ENCODE results near the gene SF1.

Gene SF1

DNA sequence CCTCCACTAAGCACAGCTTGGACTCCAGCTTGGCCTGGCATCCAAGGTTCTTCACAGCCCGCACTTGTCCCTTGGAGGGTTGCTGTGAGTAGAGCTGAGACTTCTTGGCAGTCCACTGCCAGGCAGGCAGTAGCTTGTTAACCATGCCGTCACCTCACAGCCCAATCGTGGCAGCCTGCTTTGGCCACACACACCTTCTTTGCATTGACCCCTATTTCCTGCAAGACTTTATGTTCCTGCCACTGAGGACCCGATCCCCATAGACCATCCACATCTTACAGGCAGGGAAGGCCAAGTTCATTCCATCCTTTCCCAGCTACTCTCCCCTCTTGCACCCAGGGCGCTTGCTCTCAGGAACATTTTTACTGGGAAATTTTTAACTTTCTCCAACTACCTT, 16.1 kb downstream of the SF1 start:
- no peak overlapping the region for H3K27ac ChIP-seq
- no peak for TF ChIP-seq ZFX (IDR thresholded peaks at IDR 0.05)
- TF ChIP-seq, protein P1, sequence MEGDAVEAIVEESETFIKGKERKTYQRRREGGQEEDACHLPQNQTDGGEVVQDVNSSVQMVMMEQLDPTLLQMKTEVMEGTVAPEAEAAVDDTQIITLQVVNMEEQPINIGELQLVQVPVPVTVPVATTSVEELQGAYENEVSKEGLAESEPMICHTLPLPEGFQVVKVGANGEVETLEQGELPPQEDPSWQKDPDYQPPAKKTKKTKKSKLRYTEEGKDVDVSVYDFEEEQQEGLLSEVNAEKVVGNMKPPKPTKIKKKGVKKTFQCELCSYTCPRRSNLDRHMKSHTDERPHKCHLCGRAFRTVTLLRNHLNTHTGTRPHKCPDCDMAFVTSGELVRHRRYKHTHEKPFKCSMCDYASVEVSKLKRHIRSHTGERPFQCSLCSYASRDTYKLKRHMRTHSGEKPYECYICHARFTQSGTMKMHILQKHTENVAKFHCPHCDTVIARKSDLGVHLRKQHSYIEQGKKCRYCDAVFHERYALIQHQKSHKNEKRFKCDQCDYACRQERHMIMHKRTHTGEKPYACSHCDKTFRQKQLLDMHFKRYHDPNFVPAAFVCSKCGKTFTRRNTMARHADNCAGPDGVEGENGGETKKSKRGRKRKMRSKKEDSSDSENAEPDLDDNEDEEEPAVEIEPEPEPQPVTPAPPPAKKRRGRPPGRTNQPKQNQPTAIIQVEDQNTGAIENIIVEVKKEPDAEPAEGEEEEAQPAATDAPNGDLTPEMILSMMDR (conservative IDR thresholded peaks at IDR 0.05): no peak

GRCh38 chr11:64760759-64761420, 17.5 kb downstream of the SF1 start:
- no peak overlapping the region for H3K27ac ChIP-seq
- TF ChIP-seq, protein P1 (conservative IDR thresholded peaks at IDR 0.05): no peak
- TF ChIP-seq ZFX (IDR thresholded peaks at IDR 0.05): no peak

DNA sequence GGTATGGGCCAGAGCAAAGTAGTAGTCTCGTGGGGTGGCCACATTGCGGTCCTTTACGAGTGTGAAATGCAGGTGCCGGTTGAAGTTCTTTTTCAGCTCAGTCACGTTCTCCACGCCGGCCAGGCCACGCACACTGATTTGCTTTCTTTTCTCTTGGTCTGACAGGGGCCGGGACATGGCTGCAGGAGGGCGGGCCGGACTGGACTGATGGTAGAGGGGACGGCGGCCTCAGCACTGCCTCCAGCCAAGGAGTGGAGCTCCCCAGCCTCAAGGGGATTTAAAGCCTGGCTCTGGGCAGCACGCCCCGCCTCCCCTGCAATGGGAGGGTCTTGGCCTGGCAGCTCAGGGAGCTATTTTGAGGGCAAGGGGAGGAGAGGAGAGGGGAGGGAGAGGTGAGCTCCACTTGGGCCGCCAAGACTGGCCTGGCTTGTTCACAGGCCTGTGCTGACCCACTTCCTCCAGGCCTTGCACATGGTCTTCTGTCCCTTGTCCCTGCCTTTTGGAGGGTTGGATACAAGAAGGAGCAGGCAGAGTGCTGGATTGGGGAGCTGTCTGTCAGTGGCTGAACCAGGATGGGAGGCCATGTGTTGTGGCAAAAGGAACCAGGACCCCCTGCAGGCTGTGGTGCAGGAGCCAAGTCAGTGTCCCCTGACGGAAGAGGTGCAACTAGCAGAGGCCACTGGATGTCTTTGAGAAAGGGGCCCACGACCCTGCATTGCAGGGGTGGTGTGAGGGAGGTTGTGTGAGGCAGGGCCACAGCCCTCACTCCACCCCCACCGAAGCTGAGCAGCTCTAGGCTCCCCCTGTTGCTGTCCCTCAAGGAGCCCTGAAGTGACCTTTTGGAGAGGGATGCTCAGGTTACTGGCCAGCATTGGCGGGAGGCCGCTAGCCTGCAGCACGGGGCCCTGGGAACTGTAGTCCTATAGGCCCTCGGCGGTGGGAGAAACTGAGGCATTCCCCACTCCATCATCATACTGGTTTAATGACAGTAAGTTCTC, 18.3 kb downstream of the SF1 start, which contains the start of gene PYGM:
Gene PYGM, minus strand, starts transcription at position 253 of the 998 bp plus-strand sequence. Its CDS starts 76 bp downstream, at position 177.
- no peak within 1 kb of the TSS for H3K27ac ChIP-seq
- TF ChIP-seq, protein P1 (conservative IDR thresholded peaks at IDR 0.05): no peak
- no peak for TF ChIP-seq ZFX (IDR thresholded peaks at IDR 0.05)

GRCh38 chr11:64759131-64759721, 19.1 kb downstream of the SF1 start:
- TF ChIP-seq, protein P1 (conservative IDR thresholded peaks at IDR 0.05): no peak
- TF ChIP-seq ZFX (IDR thresholded peaks at IDR 0.05): no peak
- H3K27ac ChIP-seq: no peak overlapping the region

DNA sequence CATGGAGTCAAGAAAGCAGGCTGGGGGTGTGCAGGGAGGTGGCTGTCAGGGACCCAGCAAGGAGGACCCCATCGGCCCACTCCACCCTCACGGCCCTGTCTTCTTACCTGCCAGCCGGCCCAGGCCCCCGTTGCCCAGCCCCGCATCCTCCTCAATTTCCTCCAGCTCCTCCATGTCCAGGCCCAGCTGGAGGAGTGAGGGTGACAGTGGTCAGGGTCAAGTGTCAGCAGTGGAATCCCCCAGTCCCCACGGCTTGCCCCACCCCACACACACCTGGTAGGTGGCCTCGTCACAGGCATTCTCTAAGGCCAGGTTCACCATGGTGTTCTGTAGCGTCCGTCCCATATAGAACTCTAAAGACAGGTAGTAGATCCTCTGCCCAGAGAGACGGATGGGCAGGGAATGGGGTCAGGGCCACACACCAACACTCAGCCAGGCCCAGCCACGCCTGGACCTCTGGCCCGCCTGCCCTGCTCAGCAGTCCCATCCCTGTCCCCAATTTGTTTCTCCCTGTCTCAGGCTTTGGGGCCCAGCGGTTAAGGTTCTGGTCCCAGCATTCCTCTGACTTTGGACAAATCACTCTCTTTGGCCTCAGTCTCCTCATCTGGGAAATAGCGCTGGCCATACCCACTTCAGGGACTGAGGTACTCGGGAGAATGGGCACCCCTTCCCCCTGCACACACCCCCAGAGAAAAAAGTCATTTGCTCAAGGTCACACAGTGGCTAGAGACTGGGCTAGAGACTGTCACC, 19.8 kb downstream of the SF1 start:
- H3K27ac ChIP-seq: no peak overlapping the region
- TF ChIP-seq, protein P1 (conservative IDR thresholded peaks at IDR 0.05): no peak
- no peak for TF ChIP-seq ZFX (IDR thresholded peaks at IDR 0.05)

DNA sequence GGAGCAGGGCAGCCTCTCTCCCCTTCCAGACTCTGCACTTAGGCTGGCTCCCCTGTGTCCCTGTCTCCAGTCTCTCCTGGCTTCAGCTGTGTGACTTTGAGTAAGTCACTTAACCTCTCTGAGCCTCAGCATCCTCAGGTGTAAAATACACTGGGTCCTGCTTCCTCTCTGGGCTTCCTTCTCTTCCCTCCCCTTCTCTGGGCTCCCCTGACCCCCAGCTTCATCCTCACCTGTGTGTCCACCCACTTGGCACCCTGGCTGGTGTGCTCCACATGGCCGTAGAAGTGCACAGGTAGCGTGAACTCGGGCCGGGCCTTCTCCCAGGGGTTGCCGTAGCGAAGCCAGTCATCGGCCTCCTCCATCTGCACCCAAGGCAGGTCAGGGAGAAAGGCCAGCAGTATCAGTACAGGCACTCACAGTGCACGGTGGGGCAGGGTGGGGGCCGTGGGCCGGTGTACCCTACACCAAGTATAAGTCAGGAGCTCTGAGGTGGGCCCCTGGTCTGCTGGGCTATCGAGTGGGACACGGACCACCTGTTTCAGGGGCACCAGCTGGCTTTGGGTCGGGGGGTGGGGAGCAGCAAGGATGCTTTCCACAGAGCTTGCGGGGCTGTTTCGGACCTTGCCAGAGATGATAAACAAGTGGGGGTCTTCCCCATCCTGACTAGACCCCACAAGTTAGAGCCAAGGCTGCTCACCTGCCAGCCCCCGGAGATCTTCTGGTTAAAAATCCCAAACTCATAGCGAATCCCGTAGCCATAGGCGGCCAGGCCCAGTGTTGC, 20.6 kb downstream of the SF1 start:
- TF ChIP-seq, protein P1 (conservative IDR thresholded peaks at IDR 0.05): no peak
- no peak for TF ChIP-seq ZFX (IDR thresholded peaks at IDR 0.05)
- no peak overlapping the region for H3K27ac ChIP-seq

Measured in C4-2B (cell line).